Measurements from ENCODE around the gene PARD3B. TPM values are rescaled to one million over a fixed set of nuclear protein-coding genes. Genes with fewer than 3 reads are reported as not detected.

The PARD3B gene
- total and polyA plus RNA-seq, 2 of the 13 experiments (the other 11 are each of a cell fraction or from before 2014, with no cell fraction given) = 0.71 to 2.3 TPM

DNA sequence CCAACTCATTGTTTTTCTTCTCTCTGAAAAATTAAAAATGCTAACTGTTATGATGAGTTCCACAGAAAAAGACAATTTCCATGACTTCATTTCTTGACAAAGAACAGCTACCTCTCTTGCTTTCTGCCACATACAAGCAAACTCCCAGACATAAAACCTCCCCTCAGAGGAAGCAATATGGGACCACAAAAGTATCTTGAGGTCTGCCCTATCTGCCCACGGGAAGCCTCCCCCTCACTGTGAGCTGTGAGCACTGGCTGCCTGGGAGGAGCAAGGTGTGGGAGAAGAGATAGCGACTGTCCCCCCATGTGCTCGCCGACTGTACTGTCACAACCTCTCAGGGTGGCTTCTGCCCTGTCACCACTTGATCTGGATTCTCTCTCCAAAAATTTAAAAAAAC lies 1067.4 kb downstream of the PARD3B start (continued):
- no peak for TF ChIP-seq AGO1 (IDR thresholded peaks at IDR 0.05; ENCODE audit: low read depth, low read length, poor library complexity, severe bottlenecking)
- TF ChIP-seq, protein P1, sequence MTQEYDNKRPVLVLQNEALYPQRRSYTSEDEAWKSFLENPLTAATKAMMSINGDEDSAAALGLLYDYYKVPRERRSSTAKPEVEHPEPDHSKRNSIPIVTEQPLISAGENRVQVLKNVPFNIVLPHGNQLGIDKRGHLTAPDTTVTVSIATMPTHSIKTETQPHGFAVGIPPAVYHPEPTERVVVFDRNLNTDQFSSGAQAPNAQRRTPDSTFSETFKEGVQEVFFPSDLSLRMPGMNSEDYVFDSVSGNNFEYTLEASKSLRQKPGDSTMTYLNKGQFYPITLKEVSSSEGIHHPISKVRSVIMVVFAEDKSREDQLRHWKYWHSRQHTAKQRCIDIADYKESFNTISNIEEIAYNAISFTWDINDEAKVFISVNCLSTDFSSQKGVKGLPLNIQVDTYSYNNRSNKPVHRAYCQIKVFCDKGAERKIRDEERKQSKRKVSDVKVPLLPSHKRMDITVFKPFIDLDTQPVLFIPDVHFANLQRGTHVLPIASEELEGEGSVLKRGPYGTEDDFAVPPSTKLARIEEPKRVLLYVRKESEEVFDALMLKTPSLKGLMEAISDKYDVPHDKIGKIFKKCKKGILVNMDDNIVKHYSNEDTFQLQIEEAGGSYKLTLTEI (CRISPR knock-in tag; conservative IDR thresholded peaks at IDR 0.05) = no peak
- no peak for TF ChIP-seq ZC3H4 (CRISPR knock-in tag; IDR thresholded peaks at IDR 0.05; ENCODE audit: borderline replicate concordance)
- no peak for TF ChIP-seq ZNF572 (CRISPR knock-in tag; IDR thresholded peaks at IDR 0.05)
- no peak for TF ChIP-seq JARID2 (CRISPR knock-in tag; IDR thresholded peaks at IDR 0.05; ENCODE audit: insufficient replicate concordance)

- ChIA-PET CTCF (ENCODE audit: low intra/inter-chr PET ratio, low total read pairs) (no interaction called here), POLR2A (no interaction called here)
- Histone ChIP-seq H3K9ac (ENCODE audit: insufficient read depth, low read depth, low read length) (no peak overlapping the region), H3K4me1 (ENCODE audit: insufficient read depth, low read length) (no peaks in the 10 kb centered on the region), H2AFZ (ENCODE audit: low read length) (no peak overlapping the region), H3K4me2 (ENCODE audit: low read depth, low read length) (no peak overlapping the region), H3K9me3 (ENCODE audit: low read length) (no peaks in the 10 kb centered on the region), H3K36me3 (replicated peaks in 1 of 2; ENCODE audit: control insufficient read depth in 1 of 2, insufficient read depth in 2 of 2, low read length in 2 of 2) (no peaks in the 10 kb centered on the region), H3K27ac (ENCODE audit: extremely low read length, insufficient read depth, low read length) (no peak overlapping the region), H3K4me3 (replicated peaks in 1 of 3; ENCODE audit: insufficient read depth in 1 of 3, low read depth in 2 of 3, low read length in 3 of 3) (no peak overlapping the region), H3K79me2 (ENCODE audit: insufficient read depth, low read length) (no peaks in the 10 kb centered on the region), H3K27me3 (ENCODE audit: control insufficient read depth in 1 of 2, insufficient read depth in 2 of 2, low read length in 2 of 2) (no peaks in the 10 kb centered on the region), H4K20me1 (ENCODE audit: insufficient read depth, low read length) (no peaks in the 10 kb centered on the region)
- no TSS peak for BruUV-seq (replicated peaks)
- ATAC-seq (no peak), DNase-seq (ENCODE audit: low spot score) (no peak), FAIRE-seq (no peak)
- TF ChIP-seq, protein P2, sequence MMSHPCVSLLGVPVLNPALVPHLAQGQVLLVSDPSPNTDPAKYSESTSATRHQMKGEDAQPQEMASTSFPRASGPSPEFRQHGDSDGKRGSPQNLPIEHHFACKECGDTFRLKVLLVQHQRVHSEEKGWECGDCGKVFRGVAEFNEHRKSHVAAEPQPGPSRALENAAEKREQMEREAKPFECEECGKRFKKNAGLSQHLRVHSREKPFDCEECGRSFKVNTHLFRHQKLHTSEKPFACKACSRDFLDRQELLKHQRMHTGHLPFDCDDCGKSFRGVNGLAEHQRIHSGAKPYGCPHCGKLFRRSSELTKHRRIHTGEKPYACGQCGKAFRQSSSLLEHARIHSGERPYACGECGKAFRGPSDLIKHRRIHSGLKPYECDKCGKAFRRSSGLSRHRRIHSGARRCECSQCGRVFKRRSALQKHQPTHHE (CRISPR knock-in tag; IDR thresholded peaks at IDR 0.05; ENCODE audit: borderline replicate concordance) = no peak
- TF ChIP-seq ZKSCAN1 (IDR thresholded peaks at IDR 0.05; ENCODE audit: low read length) (no peak), ZSCAN25 (CRISPR knock-in tag; IDR thresholded peaks at IDR 0.05) (no peak), RBFOX2 (IDR thresholded peaks at IDR 0.05; ENCODE audit: low read depth, low read length) (no peak), ZNF143 (CRISPR knock-in tag; IDR thresholded peaks at IDR 0.05) (no peak), REXO4 (CRISPR knock-in tag; IDR thresholded peaks at IDR 0.05; ENCODE audit: borderline replicate concordance) (no peak), TAF1 (CRISPR knock-in tag; IDR thresholded peaks at IDR 0.05) (no peak), NFE2 (CRISPR knock-in tag; IDR thresholded peaks at IDR 0.05) (no peak), KLF12 (CRISPR knock-in tag; IDR thresholded peaks at IDR 0.05; ENCODE audit: borderline replicate concordance) (no peak), ZNF883 (CRISPR knock-in tag; IDR thresholded peaks at IDR 0.05; ENCODE audit: not compliant biosample characterization) (no peak), PAX8 (CRISPR knock-in tag; IDR thresholded peaks at IDR 0.05; ENCODE audit: borderline replicate concordance) (no peak), ZNF746 (CRISPR knock-in tag; IDR thresholded peaks at IDR 0.05) (no peak), CHD2 (IDR thresholded peaks at IDR 0.05; ENCODE audit: low read depth, low read length) (no peak), HNRNPUL1 (IDR thresholded peaks at IDR 0.05; ENCODE audit: low read depth, low read length) (no peak), ZNF343 (CRISPR knock-in tag; IDR thresholded peaks at IDR 0.05) (no peak), KDM4B (CRISPR knock-in tag; IDR thresholded peaks at IDR 0.05) (no peak), JUND (CRISPR knock-in tag; IDR thresholded peaks at IDR 0.05) (no peak)
- TF ChIP-seq, protein P3, sequence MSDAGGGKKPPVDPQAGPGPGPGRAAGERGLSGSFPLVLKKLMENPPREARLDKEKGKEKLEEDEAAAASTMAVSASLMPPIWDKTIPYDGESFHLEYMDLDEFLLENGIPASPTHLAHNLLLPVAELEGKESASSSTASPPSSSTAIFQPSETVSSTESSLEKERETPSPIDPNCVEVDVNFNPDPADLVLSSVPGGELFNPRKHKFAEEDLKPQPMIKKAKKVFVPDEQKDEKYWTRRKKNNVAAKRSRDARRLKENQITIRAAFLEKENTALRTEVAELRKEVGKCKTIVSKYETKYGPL (CRISPR knock-in tag; IDR thresholded peaks at IDR 0.05) = no peak
- intact Hi-C loops (cut with micrococcal nuclease; ENCODE audit: unreplicated experiment) (no loop called here), in situ Hi-C loops (cut with HindIII; ENCODE audit: extremely low pct_ligation_motif_present, low pct_unique_long_range_greater_than_20kb) (no loop called here)
- WGBS (ENCODE audit: low lambda C conversion rate) = 45% methylated on average over 3 of the region's 3 CpGs
These were observed 1068.8 kb downstream of the PARD3B start for GRCh38 chr2:205613970-205614559.

Data from HepG2 (cell line).